Endothelial cell of umbilical vein (primary cell): ENCODE measurements around the gene AURKAIP1.

Experiments used
- CTCF ChIP-seq, 2 donors: IDR thresholded peaks; 1 replicate in 1 of 2; 2 replicates in 1 of 2; pipeline ENCODE4 v1.5.1; 2011; ENCODE audit warnings: low read length in 2 of 2, mild to moderate bottlenecking in 2 of 2, moderate library complexity in 2 of 2, control low read depth in 1 of 2, inconsistent platforms in 1 of 2, low read depth in 1 of 2; ENCODE audit not compliant: insufficient read depth in 1 of 2; ENCODE audit errors: extremely low read depth in 1 of 2
- EZH2 ChIP-seq: IDR thresholded peaks from 2 replicates; pipeline ENCODE4 v1.6.1; 2012; ENCODE audit warnings: borderline replicate concordance, low read depth, mild to moderate bottlenecking, moderate library complexity, low read length, inconsistent platforms; ENCODE audit not compliant: severe bottlenecking

GRCh38 chr1:1352786-1353388 lies 22.1 kb downstream of the AURKAIP1 start:
- TF ChIP-seq EZH2 = no peak
- no peak for TF ChIP-seq CTCF (IDR thresholded peaks at IDR 0.05; ENCODE audit: extremely low read depth in 1 of 2, insufficient read depth in 1 of 2, low read depth in 1 of 2, low read length in 2 of 2)
